ENCODE data around the gene PICALM.

GRCh38 chr11:86117712-86118063 is 48.8 kb upstream of the PICALM start:
- TF ChIP-seq EP300 (IDR thresholded peaks at IDR 0.05; ENCODE audit: low read depth) (no peak), POLR2AphosphoS5 (IDR thresholded peaks at IDR 0.05) (no peak), CTCF (IDR thresholded peaks at IDR 0.05) (no peak)
